ENCODE measurements around the gene G0S2. TPM values are rescaled to one million over a fixed set of nuclear protein-coding genes. Genes with fewer than 3 reads are reported as not detected.

G0S2 gene
- polyA plus RNA-seq, 3 donors: 176 to 1,583 (median 373) TPM

DNA sequence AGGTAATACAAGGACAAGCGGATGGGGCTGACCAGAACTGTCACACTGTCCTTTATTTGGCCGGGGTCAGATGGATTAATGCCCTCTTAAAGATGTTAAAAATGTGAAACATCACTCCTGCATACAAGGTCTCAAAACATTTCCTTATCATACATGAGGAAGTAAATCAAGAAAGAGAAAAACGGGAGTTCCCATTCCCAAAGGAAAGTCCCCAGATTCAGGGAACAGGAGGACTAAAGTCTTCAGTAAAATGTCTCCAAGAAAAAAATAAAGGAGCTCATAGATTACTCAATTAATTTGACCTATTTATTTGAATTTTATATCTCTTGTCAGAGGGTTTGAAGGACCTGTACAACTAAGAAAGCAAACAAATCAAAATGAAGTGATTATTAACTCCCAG is 16.0 kb downstream of the G0S2 start:
- no peaks in the 10 kb centered on the region for H3K79me2 ChIP-seq (ENCODE audit: insufficient read depth, low read length)
- no peak overlapping the region for H3K4me3 Mint-ChIP-seq

DNA sequence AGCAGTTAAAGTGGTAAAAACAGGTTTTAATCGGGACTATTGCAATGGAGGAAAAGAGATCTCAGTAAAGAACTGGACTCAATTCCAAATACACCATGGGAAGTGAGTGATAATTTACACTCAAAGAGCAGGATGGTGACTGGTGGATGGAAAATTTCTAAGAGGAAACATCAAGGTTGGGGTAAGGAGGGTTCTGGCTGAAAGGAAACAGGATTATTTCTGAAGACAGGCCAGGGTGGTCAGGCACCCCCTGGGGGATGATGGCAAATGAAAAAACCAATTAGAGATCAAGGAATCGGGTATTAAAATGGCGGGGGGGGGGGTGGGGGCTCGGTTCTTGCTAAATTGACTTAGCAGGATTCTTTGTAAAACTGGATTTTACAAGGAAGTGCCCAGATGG is 17.1 kb downstream of the G0S2 start:
- Mint-ChIP-seq H3K4me3 (no peak overlapping the region), H3K36me3 (no peaks in the 10 kb centered on the region), H3K9me3 (no peaks in the 10 kb centered on the region), H3K4me1 (peaks cover 8% of the 10 kb centered on the region), H3K27ac (peak overlapping the region in 3 of 7 donors; percentile 29 to 66 (median 58)), H3K27me3 (ENCODE audit: low read depth in 3 of 3) (peaks cover 9 to 30% (median 21%) of the 10 kb centered on the region in 3 donors)
- Histone ChIP-seq H4K20me1 (ENCODE audit: insufficient read depth, low read length) (no peaks in the 10 kb centered on the region), H3K4me2 (replicated peaks; ENCODE audit: extremely low read depth, low read length, poor library complexity, severe bottlenecking) (no peak overlapping the region), H3K36me3 (replicated peaks in 1 of 2; ENCODE audit: control insufficient read depth in 1 of 2, insufficient read depth in 2 of 2, low read length in 2 of 2) (no peaks in the 10 kb centered on the region), H3K9ac (ENCODE audit: insufficient read depth, low read length, poor library complexity, severe bottlenecking) (no peak overlapping the region), H3K4me1 (ENCODE audit: control insufficient read depth in 1 of 2, insufficient read depth in 2 of 2, low read length in 2 of 2) (peaks cover 4 to 7% of the 10 kb centered on the region in 2 donors), H2AFZ (ENCODE audit: insufficient read depth, low read depth, low read length, poor library complexity, severe bottlenecking) (no peak overlapping the region), H3K4me3 (replicated peaks in 1 of 3; ENCODE audit: low read depth in 2 of 3, low read length in 3 of 3) (no peak overlapping the region), H3K27me3 (ENCODE audit: control insufficient read depth in 2 of 2, insufficient read depth in 2 of 2, low read length in 2 of 2) (peaks cover 4 to 5% of the 10 kb centered on the region in 2 donors), H3K79me2 (ENCODE audit: insufficient read depth, low read length) (no peaks in the 10 kb centered on the region), H3K27ac (ENCODE audit: low read depth in 1 of 2, low read length in 2 of 2) (no peak overlapping the region), H3K9me3 (replicated peaks in 1 of 2; ENCODE audit: control insufficient read depth in 1 of 2, insufficient read depth in 1 of 2, low read length in 2 of 2) (no peaks in the 10 kb centered on the region)
- WGBS (ENCODE audit: insufficient coverage): 70% methylated on average over 2 of the region's 4 CpGs
- DNase-seq: no peak
- TF ChIP-seq, protein P1, sequence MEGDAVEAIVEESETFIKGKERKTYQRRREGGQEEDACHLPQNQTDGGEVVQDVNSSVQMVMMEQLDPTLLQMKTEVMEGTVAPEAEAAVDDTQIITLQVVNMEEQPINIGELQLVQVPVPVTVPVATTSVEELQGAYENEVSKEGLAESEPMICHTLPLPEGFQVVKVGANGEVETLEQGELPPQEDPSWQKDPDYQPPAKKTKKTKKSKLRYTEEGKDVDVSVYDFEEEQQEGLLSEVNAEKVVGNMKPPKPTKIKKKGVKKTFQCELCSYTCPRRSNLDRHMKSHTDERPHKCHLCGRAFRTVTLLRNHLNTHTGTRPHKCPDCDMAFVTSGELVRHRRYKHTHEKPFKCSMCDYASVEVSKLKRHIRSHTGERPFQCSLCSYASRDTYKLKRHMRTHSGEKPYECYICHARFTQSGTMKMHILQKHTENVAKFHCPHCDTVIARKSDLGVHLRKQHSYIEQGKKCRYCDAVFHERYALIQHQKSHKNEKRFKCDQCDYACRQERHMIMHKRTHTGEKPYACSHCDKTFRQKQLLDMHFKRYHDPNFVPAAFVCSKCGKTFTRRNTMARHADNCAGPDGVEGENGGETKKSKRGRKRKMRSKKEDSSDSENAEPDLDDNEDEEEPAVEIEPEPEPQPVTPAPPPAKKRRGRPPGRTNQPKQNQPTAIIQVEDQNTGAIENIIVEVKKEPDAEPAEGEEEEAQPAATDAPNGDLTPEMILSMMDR (IDR thresholded peaks at IDR 0.05): no peak
- intact Hi-C loops (cut with micrococcal nuclease): loop anchor here (2.0 to 10.0 kb wide), 6 partner anchors 45 to 115 kb away; no protein-coding TSS in a partner anchor

More for the DNA sequence above, 16.0 kb downstream of the G0S2 start:
- Mint-ChIP-seq H3K27ac (no peak overlapping the region), H3K9me3 (no peaks in the 10 kb centered on the region), H3K27me3 (ENCODE audit: low read depth in 3 of 3) (peaks cover 9 to 31% (median 22%) of the 10 kb centered on the region in 3 donors), H3K36me3 (no peaks in the 10 kb centered on the region), H3K4me1 (peaks cover 10% of the 10 kb centered on the region)
- Histone ChIP-seq H3K4me2 (replicated peaks; ENCODE audit: extremely low read depth, low read length, poor library complexity, severe bottlenecking) (no peak overlapping the region), H3K4me3 (replicated peaks in 1 of 3; ENCODE audit: low read depth in 2 of 3, low read length in 3 of 3) (no peak overlapping the region), H4K20me1 (ENCODE audit: insufficient read depth, low read length) (no peaks in the 10 kb centered on the region), H2AFZ (ENCODE audit: insufficient read depth, low read depth, low read length, poor library complexity, severe bottlenecking) (no peak overlapping the region), H3K4me1 (ENCODE audit: control insufficient read depth in 1 of 2, insufficient read depth in 2 of 2, low read length in 2 of 2) (peaks cover 4 to 7% of the 10 kb centered on the region in 2 donors), H3K27ac (ENCODE audit: low read depth in 1 of 2, low read length in 2 of 2) (no peak overlapping the region), H3K9ac (ENCODE audit: insufficient read depth, low read length, poor library complexity, severe bottlenecking) (no peak overlapping the region), H3K36me3 (replicated peaks in 1 of 2; ENCODE audit: control insufficient read depth in 1 of 2, insufficient read depth in 2 of 2, low read length in 2 of 2) (no peaks in the 10 kb centered on the region), H3K27me3 (ENCODE audit: control insufficient read depth in 2 of 2, insufficient read depth in 2 of 2, low read length in 2 of 2) (peaks cover 5 to 6% of the 10 kb centered on the region in 2 donors), H3K9me3 (replicated peaks in 1 of 2; ENCODE audit: control insufficient read depth in 1 of 2, insufficient read depth in 1 of 2, low read length in 2 of 2) (no peaks in the 10 kb centered on the region)
- TF ChIP-seq, protein P1 (IDR thresholded peaks at IDR 0.05): no peak
- no CpG with 5 or more reads among the region's 3 CpGs for WGBS (ENCODE audit: insufficient coverage)
- intact Hi-C loops (cut with micrococcal nuclease): loop anchor here (5.0 to 10.0 kb wide), 5 partner anchors 44 to 114 kb away; no protein-coding TSS in a partner anchor
- peak in 1 of 3 donors; percentile 59 for DNase-seq
